ENCODE measurements around the gene BRAP.

BRAP gene

GRCh38 chr12:111715279-111715678 is 29.5 kb upstream of the BRAP start:
- TF ChIP-seq CTCF (IDR thresholded peaks at IDR 0.05; ENCODE audit: low read depth, low read length) = no peak
- DNase-seq (ENCODE audit: extremely low read depth, low read depth) = no peak

- DNase-seq (ENCODE audit: extremely low read depth, low read depth) = no peak
- TF ChIP-seq CTCF (IDR thresholded peaks at IDR 0.05; ENCODE audit: low read depth, low read length) = no peak
Measured at GRCh38 chr12:111706145-111706544, 20.4 kb upstream of the BRAP start.

- no peak for TF ChIP-seq CTCF (IDR thresholded peaks at IDR 0.05; ENCODE audit: low read depth, low read length)
- no peak for DNase-seq (ENCODE audit: extremely low read depth, low read depth)
Measured at GRCh38 chr12:111705672-111706071, 19.9 kb upstream of the BRAP start.

- no peak for DNase-seq (ENCODE audit: extremely low read depth, low read depth)
- TF ChIP-seq CTCF (IDR thresholded peaks at IDR 0.05; ENCODE audit: low read depth, low read length) = no peak
Measured at GRCh38 chr12:111699962-111700361, 14.2 kb upstream of the BRAP start.

GRCh38 chr12:111693818-111694217 is 8.1 kb upstream of the BRAP start:
- no peak for TF ChIP-seq CTCF (IDR thresholded peaks at IDR 0.05; ENCODE audit: low read depth, low read length)
- DNase-seq (ENCODE audit: extremely low read depth, low read depth) = no peak

- DNase-seq (ENCODE audit: extremely low read depth, low read depth) = no peak
- no peak; the same call in 1 of the 2 replicates for TF ChIP-seq CTCF (IDR thresholded peaks at IDR 0.05; ENCODE audit: low read depth, low read length)
Measured at GRCh38 chr12:111692575-111693210, 6.9 kb upstream of the BRAP start.

- DNase-seq (ENCODE audit: extremely low read depth, low read depth) = no peak
- TF ChIP-seq CTCF (IDR thresholded peaks at IDR 0.05; ENCODE audit: low read depth, low read length) = no peak
Measured at GRCh38 chr12:111691262-111691661, 5.5 kb upstream of the BRAP start.

Measured in AG09319 (cell line).